ENCODE measurements around the gene GPATCH4. TPM values are rescaled to one million over a fixed set of nuclear protein-coding genes. Genes with fewer than 3 reads are reported as not detected.

GPATCH4 gene
- total RNA-seq, 1 experiment from 2014 or later = 71.7 TPM

GRCh38 chr1:156595016-156595415 lies 6.3 kb downstream of the GPATCH4 start:
- H2BK5ac ChIP-seq (ENCODE audit: insufficient read length, low read length) = no peak overlapping the region
- H3K79me2 ChIP-seq (ENCODE audit: insufficient read depth, low read length) = no peaks in the 10 kb centered on the region; the same call in 1 of the 2 replicates
- no peak overlapping the region for H3K23ac ChIP-seq (ENCODE audit: insufficient read length, low read depth, low read length)
- H3K9me3 ChIP-seq (ENCODE audit: control insufficient read depth, low read depth, low read length) = no peaks in the 10 kb centered on the region
- Mint-ChIP-seq H3K27ac (peak overlapping the region in 2 of 3 experiments; percentile 37 to 44; a peak in 5 of 7 replicates), H3K36me3 (ENCODE audit: insufficient read depth in 1 of 3, low read depth in 3 of 3) (peaks cover 32 to 69% (median 56%) of the 10 kb centered on the region in 3 experiments; a peak in 6 of 7 replicates), H3K9me3 (no peaks in the 10 kb centered on the region), H3K4me1 (peaks cover 16 to 17% of the 10 kb centered on the region in 2 experiments), H3K27me3 (ENCODE audit: low read depth) (no peaks in the 10 kb centered on the region), H3K4me3 (peak overlapping the region in 1 of 2 experiments; percentile 12; a peak in 1 of 5 replicates)
- H2AFZ ChIP-seq (ENCODE audit: low read length) = no peak overlapping the region
- peaks cover 3% of the 10 kb centered on the region for H3K23me2 ChIP-seq (ENCODE audit: insufficient read length, low read depth, low read length, poor library complexity, severe bottlenecking)
- H4K91ac ChIP-seq (ENCODE audit: insufficient read length, low read depth, low read length) = no peak overlapping the region
- H4K20me1 ChIP-seq (ENCODE audit: control insufficient read depth, insufficient read depth, insufficient read length) = peaks cover 2% of the 10 kb centered on the region
- H4K5ac ChIP-seq (ENCODE audit: insufficient read length, low read depth, low read length) = no peak overlapping the region
- H3K27me3 ChIP-seq (ENCODE audit: insufficient read depth, low read length) = no peaks in the 10 kb centered on the region
- H2AK5ac ChIP-seq (ENCODE audit: insufficient read length, low read length) = no peak overlapping the region
- H3K14ac ChIP-seq (ENCODE audit: insufficient read depth, low read length) = no peak overlapping the region
- H3K27ac ChIP-seq (ENCODE audit: insufficient read length, low read depth, low read length) = no peak overlapping the region
- no peaks in the 10 kb centered on the region for H3K4me1 ChIP-seq (ENCODE audit: insufficient read depth, low read length)
- H2BK15ac ChIP-seq (ENCODE audit: low read depth, low read length) = no peak overlapping the region
- no peak overlapping the region for H4K8ac ChIP-seq (replicated peaks; ENCODE audit: insufficient read length, low read depth, low read length)
- no peak for TF ChIP-seq CTCF (conservative IDR thresholded peaks at IDR 0.05)
- no peak overlapping the region for H3T11ph ChIP-seq (ENCODE audit: low read length)
- WGBS (ENCODE audit: extremely low coverage, insufficient read length, low lambda C conversion rate) = no CpG with 5 or more reads among the region's 2 CpGs
- H3K18ac ChIP-seq (ENCODE audit: insufficient read length, low read depth, low read length) = no peak overlapping the region
- H2BK120ac ChIP-seq (ENCODE audit: low read depth, low read length, poor library complexity, severe bottlenecking) = no peak overlapping the region
- H2BK12ac ChIP-seq (ENCODE audit: insufficient read length, low read depth, low read length) = no peak overlapping the region
- H3K56ac ChIP-seq (ENCODE audit: insufficient read length, low read depth, low read length) = no peak overlapping the region
- no peak overlapping the region for H3K9ac ChIP-seq (ENCODE audit: extremely low read depth, insufficient read length, low read length)
- no peaks in the 10 kb centered on the region for H3K79me1 ChIP-seq (ENCODE audit: insufficient read depth, low read depth, low read length, poor library complexity, severe bottlenecking)
- no peak overlapping the region for H2BK20ac ChIP-seq (ENCODE audit: low read depth, low read length, poor library complexity, severe bottlenecking)
- no peak overlapping the region for H3K4me2 ChIP-seq (ENCODE audit: insufficient read depth, insufficient read length, low read length)
- no peak for DNase-seq
- H3K4ac ChIP-seq (ENCODE audit: low read depth, low read length) = no peak overlapping the region
